ENCODE results near the gene PKP4. TPM values are rescaled to one million over a fixed set of nuclear protein-coding genes. Genes with fewer than 3 reads are reported as not detected.

Gene PKP4
- total RNA-seq, 1 donor from 2014 or later: 70.4 TPM

GRCh38 chr2:158664987-158665386, 208.2 kb downstream of the PKP4 start:
- peak; percentile 41 for ATAC-seq
- DNase-seq: no peak
- intact Hi-C loops (cut with micrococcal nuclease): no loop called here

GRCh38 chr2:158665536-158666302, 209.0 kb downstream of the PKP4 start:
- DNase-seq (no peak), ATAC-seq (no peak)
- intact Hi-C loops (cut with micrococcal nuclease): no loop called here

GRCh38 chr2:158666969-158667368, 210.2 kb downstream of the PKP4 start:
- intact Hi-C loops (cut with micrococcal nuclease): no loop called here
- ATAC-seq (no peak), DNase-seq (no peak)

- peak; percentile 54 for ATAC-seq
- intact Hi-C loops (cut with micrococcal nuclease): no loop called here
- no peak for DNase-seq
These were observed 210.8 kb downstream of the PKP4 start for GRCh38 chr2:158667586-158667985.

- ATAC-seq (peak; percentile 61), DNase-seq (no peak)
- intact Hi-C loops (cut with micrococcal nuclease): no loop called here
These were observed 211.4 kb downstream of the PKP4 start for GRCh38 chr2:158668001-158668765.

GRCh38 chr2:158670292-158670691, 213.5 kb downstream of the PKP4 start:
- no peak for ATAC-seq
- intact Hi-C loops (cut with micrococcal nuclease): no loop called here

GRCh38 chr2:158671360-158672245, 214.9 kb downstream of the PKP4 start:
- intact Hi-C loops (cut with micrococcal nuclease): no loop called here
- no peak for DNase-seq
- peak; percentile 38 for ATAC-seq

More at GRCh38 chr2:158670292-158670691, 213.5 kb downstream of the PKP4 start:
- DNase-seq: no peak

GRCh38 chr2:158676295-158676694, 219.5 kb downstream of the PKP4 start:
- ATAC-seq: peak; percentile 88

GRCh38 chr2:158676696-158677095, 219.9 kb downstream of the PKP4 start:
- peak; percentile 95 for ATAC-seq
- peak; percentile 76 for DNase-seq

More at GRCh38 chr2:158676295-158676694, 219.5 kb downstream of the PKP4 start:
- intact Hi-C loops (cut with micrococcal nuclease): no loop called here
- peak; percentile 54 for DNase-seq

GRCh38 chr2:158677542-158677941, 220.8 kb downstream of the PKP4 start:
- intact Hi-C loops (cut with micrococcal nuclease): no loop called here
- DNase-seq (no peak), ATAC-seq (no peak)

More at GRCh38 chr2:158676696-158677095, 219.9 kb downstream of the PKP4 start:
- intact Hi-C loops (cut with micrococcal nuclease): no loop called here

- ATAC-seq (no peak), DNase-seq (no peak)
- intact Hi-C loops (cut with micrococcal nuclease): no loop called here
These were observed 225.1 kb downstream of the PKP4 start for GRCh38 chr2:158681816-158682215.

- intact Hi-C loops (cut with micrococcal nuclease): no loop called here
- DNase-seq (no peak), ATAC-seq (no peak)
These were observed 228.9 kb downstream of the PKP4 start for GRCh38 chr2:158685646-158686045.

- peak; percentile 81 for ATAC-seq
- intact Hi-C loops (cut with micrococcal nuclease): no loop called here
- peak; percentile 49 for DNase-seq
These were observed 229.5 kb downstream of the PKP4 start for GRCh38 chr2:158686210-158686691.

GRCh38 chr2:158687315-158687714, 230.6 kb downstream of the PKP4 start:
- intact Hi-C loops (cut with micrococcal nuclease): no loop called here
- no peak for DNase-seq
- ATAC-seq: no peak

- DNase-seq (no peak), ATAC-seq (no peak)
- intact Hi-C loops (cut with micrococcal nuclease): no loop called here
These were observed 232.0 kb downstream of the PKP4 start for GRCh38 chr2:158688721-158689120.

- intact Hi-C loops (cut with micrococcal nuclease): no loop called here
- DNase-seq: no peak
- no peak for ATAC-seq
These were observed 232.6 kb downstream of the PKP4 start for GRCh38 chr2:158689391-158689790.

- intact Hi-C loops (cut with micrococcal nuclease): no loop called here
- DNase-seq (no peak), ATAC-seq (no peak)
These were observed 234.1 kb downstream of the PKP4 start for GRCh38 chr2:158690823-158691222.

- intact Hi-C loops (cut with micrococcal nuclease): no loop called here
- ATAC-seq (no peak), DNase-seq (no peak)
These were observed 234.9 kb downstream of the PKP4 start for GRCh38 chr2:158691619-158692018.

- DNase-seq: no peak
These were observed 235.8 kb downstream of the PKP4 start for GRCh38 chr2:158692372-158693103.

More at GRCh38 chr2:158692372-158693103, 235.8 kb downstream of the PKP4 start:
- intact Hi-C loops (cut with micrococcal nuclease): no loop called here
- no peak for ATAC-seq
